Psoas muscle (tissue), 8 donors: Measurements from ENCODE around the gene DNAJC17. TPM values are rescaled to one million over a fixed set of nuclear protein-coding genes. Genes with fewer than 3 reads are reported as not detected.

Experiments used
- ATAC-seq, 4 donors: fragments of 200-7000 bp; cut with Tn5 transposase; one replicate each; pipeline ENCODE4 v1.9.1; 2020; ENCODE audit warnings: moderate library complexity in 3 of 4, mild to moderate bottlenecking in 2 of 4
- DNase-seq, 2 donors: peaks; one replicate each; pipeline ENCODE4 v3.0.0-alpha.2; 2020
- H3K27ac ChIP-seq: fragments of 200-600 bp; one replicate; pipeline ENCODE4 v1.8.0; 2022
- H3K27me3 ChIP-seq, 3 donors: fragments of 200-600 bp in 1 of 3; one replicate each; pipeline versions ENCODE4 v1.6.1 to v1.8.0; 2013 to 2022; ENCODE audit warnings: low read length in 2 of 3, mild to moderate bottlenecking in 2 of 3, moderate library complexity in 1 of 3; ENCODE audit not compliant: insufficient read depth in 3 of 3
- H3K36me3 ChIP-seq, 2 donors: fragments of 200-600 bp in 1 of 2; one replicate each; pipeline versions ENCODE4 v1.6.1 to v1.8.0; 2013 to 2022; ENCODE audit warnings: low read depth in 1 of 2, mild to moderate bottlenecking in 1 of 2, moderate library complexity in 1 of 2; ENCODE audit not compliant: insufficient read depth in 1 of 2
- H3K4me1 ChIP-seq: fragments of 200-600 bp; one replicate; pipeline ENCODE4 v1.8.0; 2022
- H3K4me3 ChIP-seq: fragments of 200-600 bp; one replicate; pipeline ENCODE4 v1.8.0; 2022; ENCODE audit warnings: mild to moderate bottlenecking
- H3K9me3 ChIP-seq: fragments of 200-600 bp; one replicate; pipeline ENCODE4 v1.8.0; 2022
- WGBS, 3 donors: extraction: QIAGEN DNeasy Blood & Tissue Kit; methylation state at CpG; one replicate each; pipeline versions ENCODE4 v1.1.6 to v1.1.7; 2013; 5-methylcytosine and 5-hydroxymethylcytosine counted together
- intact Hi-C, 2 donors: fragments of 100-400 bp; cut with DNase I; formaldehyde crosslinking; loops; one replicate each; pipeline versions ENCODE4 v1.11.0 to v1.14.2; 2022
- polyA plus RNA-seq, 3 donors: library from polyadenylated mRNA; stranded (reverse); fragments of 200-250 nt; gene quantifications; one replicate each; pipeline ENCODE4 v1.2.3, GENCODE V29; 2013
- total RNA-seq, 4 donors: library from RNA; stranded (reverse); fragmentation: NEBNext Ultra II Directional in 2 of 4; extraction: Animal tissue kit (Norgen Biotek cat#: 25700) in 2 of 4; gene quantifications; one replicate each; pipeline versions ENCODE4 v1.2.1 to v1.2.4, GENCODE V29; 2021 to 2023
- TF ChIP-seq, protein P1 (sequence below): fragments of 200-600 bp; IDR thresholded peaks from one replicate; pipeline ENCODE4 v1.8.0; 2022; ENCODE audit warnings: antibody characterized with exemption
- donor health status: healthy with polysubstance abuse.
- donor health status: DM: no; HTN: no; CAD: no; lungs with moderate emphysema.
- donor health status: Bipolar disorder and iron deficiency.
- donor health status: healthy.
- donor health status: DM: yes; HTN: yes; CAD: no.
- donor health status: DM: no; HTN: no; CAD: no.
- donor health status: DM: no; HTN: no; CAD: no.
- donor health status: DM: yes; HTN: yes; CAD: no.

DNAJC17 gene
- total and polyA plus RNA-seq, 7 donors = 8.9 to 32.4 (median 16.6) TPM

DNA sequence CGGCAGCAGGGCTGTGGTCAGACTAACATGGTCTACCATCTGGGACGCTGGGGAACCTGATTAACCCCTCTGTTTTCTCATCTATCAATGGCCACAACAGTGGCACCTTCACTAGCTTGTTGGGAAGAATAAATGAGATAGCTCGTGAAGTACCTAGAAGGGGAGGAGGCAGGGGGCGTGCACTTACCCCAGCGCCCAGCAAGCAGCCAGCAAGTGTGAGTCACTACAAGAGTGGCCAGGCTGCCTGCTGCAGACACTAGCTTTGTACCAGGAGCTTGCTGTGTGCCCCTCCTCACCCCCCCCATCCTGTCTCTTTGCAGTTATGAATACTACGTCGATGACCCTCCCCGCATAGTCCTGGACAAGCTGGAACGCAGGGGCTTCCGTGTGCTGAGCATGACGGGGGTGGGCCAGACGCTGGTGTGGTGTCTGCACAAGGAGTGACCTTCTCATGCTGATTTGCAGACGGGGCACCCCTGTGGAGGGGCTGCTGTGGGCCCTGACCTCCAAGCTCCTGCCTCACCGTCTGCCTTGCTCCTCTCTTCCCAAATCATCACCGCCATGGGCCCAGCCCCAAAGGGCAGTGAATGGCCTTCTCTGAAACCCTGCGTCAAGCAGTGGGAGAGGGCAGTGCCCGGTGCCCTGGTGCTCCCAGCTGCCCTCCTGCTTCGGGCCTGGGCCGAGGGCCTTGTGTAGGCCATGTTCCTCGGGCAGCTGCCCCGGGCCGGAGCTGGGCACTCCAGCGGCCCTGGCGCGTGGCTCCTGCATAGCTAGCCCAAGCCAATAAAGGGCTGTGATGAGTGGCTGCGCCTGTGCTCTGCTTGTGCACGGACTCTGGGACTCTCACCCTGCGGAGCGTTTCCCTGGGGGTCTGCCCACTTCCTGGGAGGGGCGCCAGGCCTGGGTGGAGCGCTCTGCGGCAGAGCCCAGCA is 40.1 kb downstream of the DNAJC17 start:
- H3K36me3 ChIP-seq = peaks cover 0 to 30% of the 10 kb centered on the region in 2 donors
- peaks cover 16% of the 10 kb centered on the region for H3K4me1 ChIP-seq
- intact Hi-C loops = no loop called here
- H3K4me3 ChIP-seq = no peak overlapping the region
- H3K9me3 ChIP-seq = no peaks in the 10 kb centered on the region
- TF ChIP-seq, protein P1, sequence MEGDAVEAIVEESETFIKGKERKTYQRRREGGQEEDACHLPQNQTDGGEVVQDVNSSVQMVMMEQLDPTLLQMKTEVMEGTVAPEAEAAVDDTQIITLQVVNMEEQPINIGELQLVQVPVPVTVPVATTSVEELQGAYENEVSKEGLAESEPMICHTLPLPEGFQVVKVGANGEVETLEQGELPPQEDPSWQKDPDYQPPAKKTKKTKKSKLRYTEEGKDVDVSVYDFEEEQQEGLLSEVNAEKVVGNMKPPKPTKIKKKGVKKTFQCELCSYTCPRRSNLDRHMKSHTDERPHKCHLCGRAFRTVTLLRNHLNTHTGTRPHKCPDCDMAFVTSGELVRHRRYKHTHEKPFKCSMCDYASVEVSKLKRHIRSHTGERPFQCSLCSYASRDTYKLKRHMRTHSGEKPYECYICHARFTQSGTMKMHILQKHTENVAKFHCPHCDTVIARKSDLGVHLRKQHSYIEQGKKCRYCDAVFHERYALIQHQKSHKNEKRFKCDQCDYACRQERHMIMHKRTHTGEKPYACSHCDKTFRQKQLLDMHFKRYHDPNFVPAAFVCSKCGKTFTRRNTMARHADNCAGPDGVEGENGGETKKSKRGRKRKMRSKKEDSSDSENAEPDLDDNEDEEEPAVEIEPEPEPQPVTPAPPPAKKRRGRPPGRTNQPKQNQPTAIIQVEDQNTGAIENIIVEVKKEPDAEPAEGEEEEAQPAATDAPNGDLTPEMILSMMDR = no peak
- H3K27me3 ChIP-seq = no peaks in the 10 kb centered on the region
- 91% methylated on average over 32 of the region's 32 CpGs for WGBS, 3 donors
- no peak for ATAC-seq
- DNase-seq = no peak
- H3K27ac ChIP-seq = no peak overlapping the region

DNA sequence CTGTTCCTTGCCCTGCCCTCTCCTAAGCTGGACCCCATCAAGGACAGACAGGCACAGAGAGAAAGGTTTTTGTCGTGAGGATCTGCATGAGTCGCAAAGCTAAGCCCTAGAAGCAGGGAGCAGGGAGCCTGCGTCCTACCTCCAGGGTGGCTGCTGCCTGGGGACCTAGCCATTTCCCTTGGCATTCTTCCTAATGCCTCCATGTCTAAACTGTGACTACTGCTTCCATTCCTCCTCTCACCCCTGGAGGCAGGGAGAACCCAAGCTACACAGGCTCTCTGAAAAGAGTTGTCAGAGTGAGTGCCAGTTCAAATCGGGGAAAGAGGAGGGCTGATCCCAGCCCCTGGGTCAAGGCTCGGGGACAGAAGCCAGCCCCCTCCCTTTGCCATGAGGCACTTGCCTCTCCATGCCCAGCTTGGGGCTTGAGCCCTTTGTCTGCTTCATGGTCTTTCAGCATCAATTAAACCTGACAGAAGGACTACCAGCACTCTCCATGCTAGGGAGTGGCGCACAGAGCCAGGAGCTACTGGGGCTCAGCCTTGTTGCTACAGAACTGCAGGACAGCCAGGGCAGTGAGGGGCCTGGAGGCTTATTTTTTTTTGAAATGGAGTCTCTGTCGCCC is 41.0 kb downstream of the DNAJC17 start:
- TF ChIP-seq, protein P1 = no peak

DNA sequence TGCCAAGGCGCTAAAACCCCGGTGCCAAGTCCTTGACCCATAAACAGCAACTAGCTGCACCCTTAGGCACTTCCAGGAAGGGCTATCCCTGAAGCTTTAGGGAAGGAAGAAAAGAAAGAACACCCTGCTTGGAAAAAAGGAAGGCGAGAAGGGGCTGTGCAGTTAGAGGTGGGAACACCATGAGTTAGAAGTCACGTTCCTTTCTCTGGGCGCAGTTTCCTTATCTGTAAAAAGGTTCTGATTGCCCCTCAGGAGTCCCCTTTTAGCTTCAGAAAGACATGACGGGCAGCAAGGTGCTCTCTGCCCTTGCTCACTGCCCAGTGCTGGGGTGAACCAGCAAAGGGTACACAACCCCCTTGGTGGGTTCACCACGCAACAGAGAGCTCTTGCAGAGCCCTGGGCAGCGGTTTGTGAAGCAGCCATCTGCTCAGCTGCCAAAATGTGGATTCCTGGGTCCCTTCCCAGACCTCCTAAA is 42.6 kb downstream of the DNAJC17 start:
- DNase-seq = peak in 1 of 2 donors; percentile 35
- peak in 3 of 4 donors; percentile 18 to 21 (median 19) for ATAC-seq

More for the DNA sequence above, 41.0 kb downstream of the DNAJC17 start:
- no peak overlapping the region for H3K4me3 ChIP-seq
- H3K27me3 ChIP-seq = no peaks in the 10 kb centered on the region
- intact Hi-C loops = no loop called here
- H3K9me3 ChIP-seq = no peaks in the 10 kb centered on the region
- peaks cover 16% of the 10 kb centered on the region for H3K4me1 ChIP-seq
- WGBS, 3 donors = 55 to 75% (median 60%) methylated on average over 7 of the region's 7 CpGs
- DNase-seq (no peak), ATAC-seq (no peak)
- H3K27ac ChIP-seq = no peak overlapping the region
- peaks cover 0 to 24% of the 10 kb centered on the region in 2 donors for H3K36me3 ChIP-seq

DNA sequence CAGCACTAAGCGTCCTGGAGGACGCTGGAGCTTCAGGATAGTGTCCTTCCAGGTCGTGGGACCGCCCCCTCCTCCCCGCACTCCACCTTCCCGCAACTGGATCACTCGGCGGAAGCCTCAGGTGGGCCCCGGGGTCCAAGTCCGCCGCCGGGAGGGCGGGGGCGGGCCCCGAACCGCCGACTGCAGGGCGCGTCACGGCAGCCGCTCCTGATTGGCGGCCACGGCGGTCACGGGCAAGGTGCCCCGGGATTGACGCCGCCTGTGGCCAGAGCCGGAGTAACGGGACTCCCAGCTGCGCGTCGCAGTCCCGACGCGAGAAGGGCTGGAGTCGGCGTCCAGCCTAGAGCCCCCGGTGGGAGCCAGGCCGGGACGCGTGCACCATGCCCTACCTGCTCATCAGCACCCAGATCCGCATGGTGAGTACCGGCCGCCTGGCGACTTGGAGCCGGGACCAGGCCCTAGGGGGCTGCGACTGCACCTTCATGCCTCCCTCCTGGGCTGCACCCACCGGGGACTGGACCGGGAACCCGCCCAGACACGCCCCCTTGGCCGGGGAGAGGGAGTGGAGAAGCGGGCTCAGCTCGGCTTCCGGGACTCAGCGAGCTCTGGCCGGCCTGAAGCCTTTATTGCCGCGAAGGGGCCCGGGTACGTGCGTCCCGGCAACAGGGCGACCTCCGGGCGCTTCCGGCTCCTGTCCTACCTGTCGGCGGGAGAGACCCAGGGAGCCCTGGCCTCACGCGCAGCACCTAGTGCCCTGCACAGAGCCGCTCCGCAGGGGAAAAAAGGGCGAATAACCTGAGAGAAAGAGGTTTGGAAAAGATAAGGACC is 43.3 kb downstream of the DNAJC17 start, which contains the start of gene GCHFR:
Gene GCHFR, plus strand, starts transcription at position 268 of the 828 bp plus-strand sequence. Its CDS starts 113 bp downstream, at position 381.
- DNase-seq (peak; percentile 81 to 89), ATAC-seq (peak; percentile 76 to 88 (median 84))
- intact Hi-C loops = no loop called here
- Histone ChIP-seq H3K4me3 (peak within 1 kb of the TSS; percentile 71), H3K9me3 (no peaks in the 10 kb centered on the region), H3K27ac (peak within 1 kb of the TSS; percentile 76), H3K36me3 (peaks cover 0 to 12% of the 10 kb centered on the region in 2 donors), H3K27me3 (no peaks in the 10 kb centered on the region), H3K4me1 (peaks cover 16% of the 10 kb centered on the region)
- 1% methylated on average over 62 to 75 of the region's 75 CpGs for WGBS, 3 donors
- TF ChIP-seq, protein P1 = peak; percentile 27

More for the DNA sequence above, 42.6 kb downstream of the DNAJC17 start:
- Histone ChIP-seq H3K9me3 (no peaks in the 10 kb centered on the region), H3K4me1 (peaks cover 16% of the 10 kb centered on the region), H3K27ac (peak overlapping the region; percentile 76), H3K4me3 (peak overlapping the region; percentile 71), H3K27me3 (no peaks in the 10 kb centered on the region), H3K36me3 (peaks cover 0 to 12% of the 10 kb centered on the region in 2 donors)
- WGBS, 3 donors = 22 to 46% (median 29%) methylated on average over 8 of the region's 8 CpGs
- TF ChIP-seq, protein P1 = no peak
- intact Hi-C loops = no loop called here
